Heart left ventricle (tissue), 13 donors: ENCODE measurements around the gene TNS4.

Experiments used
- POLR2A ChIP-seq, 2 donors: fragments of 450-650 bp; IDR thresholded peaks; one replicate each; pipeline ENCODE4 v1.6.1; 2017; ENCODE audit warnings: antibody characterized with exemption in 2 of 2, mild to moderate bottlenecking in 2 of 2, moderate library complexity in 2 of 2
- TF ChIP-seq, protein P1 (sequence below), 12 donors: fragments of 200-600 bp; sonication (generic) in 4 of 12; IDR thresholded peaks; one replicate each; pipeline versions ENCODE4 v1.5.0 to v1.8.0; 2018 to 2022; ENCODE audit warnings: antibody characterized with exemption in 12 of 12, mild to moderate bottlenecking in 5 of 12
- donor health status: ischemic (EF 13 %, LVEDD 7.1; RV severe dilation, severe dysfunction).
- donor health status: DM: no; HTN: yes; CAD: no.
- donor health status: DM: no; HTN: no; CAD: no.
- donor health status: ischemic (EF 25% LVEDD 6.9; RV normal size, moderate dysfunction).
- donor health status: ischemic (EF 25% LVEDD 5.7; RV mildly dilated, moderate dysfunction).
- donor health status: ischemic (EF 35%, LVEDD 5.7; RV mildly dilated, moderate dysfunction).
- donor health status: nonischemic (EF 11% LVEDD 7.7; RV severe dilation, severe dysfunction).
- donor health status: DM: yes; HTN: yes; CAD: no.
- donor health status: PGD.
- donor health status: ischemic (EF 29% LVEDD 5.4; RV normal size, mild dysfunction).
- donor health status: nonischemic (EF 23%, LVEDD 6.1; RV moderate dilation, normal function).

DNA sequence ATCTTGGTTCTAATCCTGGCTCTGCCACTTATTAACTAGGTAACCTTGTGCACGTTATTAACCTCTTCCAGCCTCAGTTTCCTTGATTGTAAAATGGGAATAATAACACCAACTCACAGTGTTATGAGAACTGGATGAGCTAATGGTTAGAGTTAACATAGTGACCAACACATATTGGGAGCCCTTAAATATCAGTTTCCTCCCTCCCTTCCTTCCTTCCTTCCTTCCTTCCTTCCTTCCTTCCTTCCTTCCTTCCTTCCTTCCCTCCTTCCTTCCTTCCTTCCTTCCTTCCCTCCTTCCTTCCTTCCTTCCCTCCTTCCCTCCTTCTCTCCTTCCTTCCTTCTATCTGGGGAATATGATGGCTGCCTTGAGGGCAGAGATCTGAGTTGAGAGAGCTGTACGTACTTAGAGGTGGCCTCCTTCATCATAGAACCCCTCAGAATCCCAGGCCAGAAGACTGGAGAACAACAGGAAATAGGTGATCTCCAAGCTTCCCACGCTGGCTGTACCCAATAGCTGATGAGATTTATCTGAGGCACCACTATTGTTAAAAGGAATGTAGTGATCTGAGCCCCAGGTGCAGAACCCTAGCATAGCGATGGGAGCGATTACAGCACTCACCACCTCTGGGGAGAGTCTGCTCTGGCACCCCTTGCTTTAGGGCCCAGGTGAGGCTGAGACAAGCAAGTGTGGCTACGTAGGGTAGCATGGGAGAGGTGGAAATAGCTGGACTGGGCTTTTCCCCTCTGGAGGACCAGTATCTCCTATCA, 37.7 kb upstream of the TNS4 start:
- TF ChIP-seq, protein P1, sequence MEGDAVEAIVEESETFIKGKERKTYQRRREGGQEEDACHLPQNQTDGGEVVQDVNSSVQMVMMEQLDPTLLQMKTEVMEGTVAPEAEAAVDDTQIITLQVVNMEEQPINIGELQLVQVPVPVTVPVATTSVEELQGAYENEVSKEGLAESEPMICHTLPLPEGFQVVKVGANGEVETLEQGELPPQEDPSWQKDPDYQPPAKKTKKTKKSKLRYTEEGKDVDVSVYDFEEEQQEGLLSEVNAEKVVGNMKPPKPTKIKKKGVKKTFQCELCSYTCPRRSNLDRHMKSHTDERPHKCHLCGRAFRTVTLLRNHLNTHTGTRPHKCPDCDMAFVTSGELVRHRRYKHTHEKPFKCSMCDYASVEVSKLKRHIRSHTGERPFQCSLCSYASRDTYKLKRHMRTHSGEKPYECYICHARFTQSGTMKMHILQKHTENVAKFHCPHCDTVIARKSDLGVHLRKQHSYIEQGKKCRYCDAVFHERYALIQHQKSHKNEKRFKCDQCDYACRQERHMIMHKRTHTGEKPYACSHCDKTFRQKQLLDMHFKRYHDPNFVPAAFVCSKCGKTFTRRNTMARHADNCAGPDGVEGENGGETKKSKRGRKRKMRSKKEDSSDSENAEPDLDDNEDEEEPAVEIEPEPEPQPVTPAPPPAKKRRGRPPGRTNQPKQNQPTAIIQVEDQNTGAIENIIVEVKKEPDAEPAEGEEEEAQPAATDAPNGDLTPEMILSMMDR (IDR thresholded peaks at IDR 0.05): no peak
- no peak for TF ChIP-seq POLR2A (IDR thresholded peaks at IDR 0.05)
